ENCODE results near the gene STON2.
A peak's percentile ranks its signal among the peaks of the same experiment; 100 is the strongest.

The STON2 gene, protein sequence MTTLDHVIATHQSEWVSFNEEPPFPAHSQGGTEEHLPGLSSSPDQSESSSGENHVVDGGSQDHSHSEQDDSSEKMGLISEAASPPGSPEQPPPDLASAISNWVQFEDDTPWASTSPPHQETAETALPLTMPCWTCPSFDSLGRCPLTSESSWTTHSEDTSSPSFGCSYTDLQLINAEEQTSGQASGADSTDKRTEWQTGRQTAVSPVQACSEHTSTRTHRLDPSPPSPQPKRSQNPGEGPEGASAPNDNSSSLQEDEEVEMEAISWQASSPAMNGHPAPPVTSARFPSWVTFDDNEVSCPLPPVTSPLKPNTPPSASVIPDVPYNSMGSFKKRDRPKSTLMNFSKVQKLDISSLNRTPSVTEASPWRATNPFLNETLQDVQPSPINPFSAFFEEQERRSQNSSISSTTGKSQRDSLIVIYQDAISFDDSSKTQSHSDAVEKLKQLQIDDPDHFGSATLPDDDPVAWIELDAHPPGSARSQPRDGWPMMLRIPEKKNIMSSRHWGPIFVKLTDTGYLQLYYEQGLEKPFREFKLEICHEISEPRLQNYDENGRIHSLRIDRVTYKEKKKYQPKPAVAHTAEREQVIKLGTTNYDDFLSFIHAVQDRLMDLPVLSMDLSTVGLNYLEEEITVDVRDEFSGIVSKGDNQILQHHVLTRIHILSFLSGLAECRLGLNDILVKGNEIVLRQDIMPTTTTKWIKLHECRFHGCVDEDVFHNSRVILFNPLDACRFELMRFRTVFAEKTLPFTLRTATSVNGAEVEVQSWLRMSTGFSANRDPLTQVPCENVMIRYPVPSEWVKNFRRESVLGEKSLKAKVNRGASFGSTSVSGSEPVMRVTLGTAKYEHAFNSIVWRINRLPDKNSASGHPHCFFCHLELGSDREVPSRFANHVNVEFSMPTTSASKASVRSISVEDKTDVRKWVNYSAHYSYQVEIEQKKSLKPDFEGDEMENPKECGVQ

GRCh38 chr14:81400202-81400678, at the start of gene STON2:
TSS of gene STON2 (minus strand) at chr14:81400324. CDS start at chr14:81398382, 1,942 bp downstream.
- peak within 1 kb of the TSS; percentile 61 for H3K27ac ChIP-seq

GRCh38 chr14:81449576-81449975, 49.5 kb upstream of the STON2 start:
- no peak for TF ChIP-seq ZFX (IDR thresholded peaks at IDR 0.05)
- TF ChIP-seq CTCF (conservative IDR thresholded peaks at IDR 0.05): no peak
- no peak overlapping the region for H3K27ac ChIP-seq

More at GRCh38 chr14:81400202-81400678, at the start of gene STON2:
- no peak for TF ChIP-seq CTCF (conservative IDR thresholded peaks at IDR 0.05)
- no peak for TF ChIP-seq ZFX (IDR thresholded peaks at IDR 0.05)

GRCh38 chr14:81449114-81449513, 49.0 kb upstream of the STON2 start:
- TF ChIP-seq CTCF (conservative IDR thresholded peaks at IDR 0.05) (no peak), ZFX (IDR thresholded peaks at IDR 0.05) (no peak)
- no peak overlapping the region; the same call in 1 of the 2 replicates for H3K27ac ChIP-seq

DNA sequence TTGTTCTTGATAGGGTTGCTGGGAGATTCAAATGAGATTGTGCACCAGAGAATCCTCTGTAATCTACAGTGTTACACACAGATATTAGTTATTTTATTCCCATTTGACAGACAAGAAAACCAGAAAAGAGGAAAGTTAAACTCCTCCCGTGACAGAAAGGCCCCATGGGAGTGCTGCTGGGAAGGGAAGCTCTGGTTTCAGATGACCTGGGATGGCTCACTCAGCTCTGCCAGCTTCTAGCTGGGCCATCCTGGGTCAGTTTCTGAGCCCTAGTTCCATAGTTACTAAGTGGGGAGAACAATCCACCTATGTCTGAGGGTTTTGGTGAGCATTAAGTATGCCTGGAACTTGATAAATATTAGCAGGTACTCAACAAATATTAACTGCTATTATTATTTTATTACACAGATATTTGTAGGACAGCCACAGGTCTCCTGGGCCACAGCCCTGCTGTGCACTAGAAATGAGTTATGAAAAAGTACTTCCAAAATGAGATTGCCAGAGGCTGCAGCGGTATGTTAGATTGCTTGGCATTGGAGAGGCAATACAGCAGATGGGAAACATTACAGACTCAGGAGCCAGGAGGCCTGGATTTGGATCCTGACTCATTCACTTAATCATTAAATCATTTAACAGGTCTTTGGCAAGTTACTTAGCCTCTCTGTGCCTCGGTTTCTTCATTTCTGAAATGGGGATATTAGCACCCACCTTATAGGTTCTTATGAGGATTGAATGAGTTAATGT, 47.1 kb upstream of the STON2 start:
- TF ChIP-seq ZFX (IDR thresholded peaks at IDR 0.05) (no peak), CTCF (conservative IDR thresholded peaks at IDR 0.05) (no peak)
- no peak overlapping the region for H3K27ac ChIP-seq

- no peak overlapping the region for H3K27ac ChIP-seq
- TF ChIP-seq CTCF (conservative IDR thresholded peaks at IDR 0.05) (no peak), ZFX (IDR thresholded peaks at IDR 0.05) (no peak)
These were observed 46.3 kb upstream of the STON2 start for GRCh38 chr14:81446279-81447007.

DNA sequence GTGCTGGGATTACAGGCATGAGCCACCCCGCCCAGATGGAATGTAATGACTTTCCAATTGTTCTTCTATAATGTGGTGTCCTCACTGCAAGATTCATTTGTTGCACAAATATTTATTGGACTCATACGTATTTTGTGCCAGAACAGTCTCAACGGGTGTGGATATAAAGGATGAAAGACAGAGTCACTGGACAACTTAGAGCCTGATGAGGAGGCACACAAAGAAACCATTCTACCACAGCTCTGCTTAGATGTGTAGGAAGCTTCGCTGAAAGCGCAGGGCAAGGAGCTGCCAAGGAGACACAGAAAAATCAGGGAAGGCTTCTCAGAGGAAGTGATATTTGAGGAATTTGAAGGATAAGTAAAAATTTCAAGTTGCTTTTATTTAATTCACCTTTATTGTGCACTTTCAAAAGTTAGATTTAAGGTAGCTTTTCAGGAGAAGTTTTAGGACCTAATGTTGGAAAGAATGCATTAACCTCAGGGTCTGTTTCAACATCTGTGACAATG, 41.6 kb upstream of the STON2 start:
- TF ChIP-seq CTCF (conservative IDR thresholded peaks at IDR 0.05) (no peak), ZFX (IDR thresholded peaks at IDR 0.05) (no peak)
- no peak overlapping the region for H3K27ac ChIP-seq

All from C4-2B (cell line).